MG63 (cell line): Measurements from ENCODE around the gene DUSP21. TPM values are rescaled to one million over a fixed set of nuclear protein-coding genes. Genes with fewer than 3 reads are reported as not detected.
A peak's percentile ranks its signal among the peaks of the same experiment; 100 is the strongest.
"Not testable (repeated sequence)": the region's sequence is repeated elsewhere in the genome, so short reads cannot be mapped to it uniquely, and the experiment has no call there.

Experiments
- DNase-seq: peaks from one replicate; pipeline ENCODE4 v3.0.0-alpha.2; 2020
- H3K27me3 ChIP-seq: fragments of 250-450 bp; sonication (Bioruptor Pico); 2 replicates; pipeline ENCODE4 v1.5.1; 2020; ENCODE audit warnings: mild to moderate bottlenecking, moderate library complexity
- H3K36me3 ChIP-seq: fragments of 250-450 bp; sonication (Bioruptor Pico); 2 replicates; pipeline ENCODE4 v1.5.1; 2020; ENCODE audit warnings: mild to moderate bottlenecking, moderate library complexity
- H3K4me3 ChIP-seq: fragments of 250-450 bp; sonication (Bioruptor Pico); 2 replicates; pipeline ENCODE4 v1.5.1; 2020; ENCODE audit warnings: mild to moderate bottlenecking, moderate library complexity
- H3K9me3 ChIP-seq: fragments of 250-450 bp; sonication (Bioruptor Pico); 2 replicates; pipeline ENCODE4 v1.5.1; 2020; ENCODE audit warnings: mild to moderate bottlenecking, moderate library complexity
- total RNA-seq: library from RNA; depleted of rRNA; stranded (reverse); fragments of >200 nt; shearing (Covaris generic); gene quantifications from 2 replicates; pipeline ENCODE4 v1.2.3, GENCODE V29; 2014; ENCODE audit warnings: low replicate concordance; rRNA removed

DUSP21 gene
- total RNA-seq = not detected in 2 replicates

GRCh38 chrX:44843753-44844152 lies at the start of gene DUSP21:
TSS of gene DUSP21 (plus strand) at chrX:44844021. CDS start at chrX:44844133, 112 bp downstream.
- Histone ChIP-seq H3K36me3 (no peaks in the 10 kb centered on the region), H3K4me3 (no peak within 1 kb of the TSS), H3K9me3 (no peaks in the 10 kb centered on the region), H3K27me3 (no peaks in the 10 kb centered on the region)
- no peak for DNase-seq

GRCh38 chrX:44795945-44796450 lies 47.8 kb upstream of the DUSP21 start:
- Histone ChIP-seq H3K4me3 (no peak overlapping the region), H3K36me3 (no peaks in the 10 kb centered on the region), H3K9me3 (no peaks in the 10 kb centered on the region), H3K27me3 (no peaks in the 10 kb centered on the region)
- no peak for DNase-seq

- Histone ChIP-seq H3K27me3 (no peaks in the 10 kb centered on the region), H3K9me3 (no peaks in the 10 kb centered on the region), H3K36me3 (no peaks in the 10 kb centered on the region), H3K4me3 (no peak overlapping the region)
- no peak for DNase-seq
Observed at GRCh38 chrX:44802613-44803012, 41.2 kb upstream of the DUSP21 start.

GRCh38 chrX:44815681-44816080 lies 28.1 kb upstream of the DUSP21 start:
- Histone ChIP-seq H3K4me3 (no peak overlapping the region), H3K36me3 (no peaks in the 10 kb centered on the region), H3K27me3 (no peaks in the 10 kb centered on the region), H3K9me3 (no peaks in the 10 kb centered on the region)
- DNase-seq = no peak

- no peaks in the 10 kb centered on the region for H3K9me3 ChIP-seq
- DNase-seq = no peak
Observed at GRCh38 chrX:44816367-44816766, 27.5 kb upstream of the DUSP21 start.

GRCh38 chrX:44817029-44817428 lies 26.8 kb upstream of the DUSP21 start:
- Histone ChIP-seq H3K36me3 (no peaks in the 10 kb centered on the region), H3K9me3 (no peaks in the 10 kb centered on the region), H3K4me3 (no peak overlapping the region), H3K27me3 (no peaks in the 10 kb centered on the region)
- no peak for DNase-seq

More at GRCh38 chrX:44816367-44816766, 27.5 kb upstream of the DUSP21 start:
- H3K36me3 ChIP-seq = no peaks in the 10 kb centered on the region
- no peak overlapping the region for H3K4me3 ChIP-seq
- H3K27me3 ChIP-seq = no peaks in the 10 kb centered on the region

- H3K27me3 ChIP-seq = no peaks in the 10 kb centered on the region
- no peak for DNase-seq
Observed at GRCh38 chrX:44822601-44823000, 21.2 kb upstream of the DUSP21 start.

GRCh38 chrX:44823193-44823592 lies 20.6 kb upstream of the DUSP21 start:
- DNase-seq, H3K27me3 ChIP-seq, H3K9me3 ChIP-seq, H3K4me3 ChIP-seq, H3K36me3 ChIP-seq: not testable (repeated sequence)

More at GRCh38 chrX:44822601-44823000, 21.2 kb upstream of the DUSP21 start:
- H3K4me3 ChIP-seq = no peak overlapping the region
- H3K9me3 ChIP-seq = no peaks in the 10 kb centered on the region
- H3K36me3 ChIP-seq = no peaks in the 10 kb centered on the region

- Histone ChIP-seq H3K36me3 (no peaks in the 10 kb centered on the region), H3K4me3 (no peak overlapping the region), H3K9me3 (no peaks in the 10 kb centered on the region), H3K27me3 (no peaks in the 10 kb centered on the region)
- peak; percentile 82 for DNase-seq
Observed at GRCh38 chrX:44828008-44828605, 15.7 kb upstream of the DUSP21 start.

GRCh38 chrX:44829832-44830231 lies 14.0 kb upstream of the DUSP21 start:
- no peaks in the 10 kb centered on the region for H3K27me3 ChIP-seq
- no peaks in the 10 kb centered on the region for H3K36me3 ChIP-seq
- no peak for DNase-seq
- H3K4me3 ChIP-seq = no peak overlapping the region
- no peaks in the 10 kb centered on the region for H3K9me3 ChIP-seq

GRCh38 chrX:44842550-44843317 lies 1.1 kb upstream of the DUSP21 start:
- Histone ChIP-seq H3K36me3 (no peaks in the 10 kb centered on the region), H3K27me3 (no peaks in the 10 kb centered on the region), H3K4me3 (no peak overlapping the region), H3K9me3 (no peaks in the 10 kb centered on the region)
- DNase-seq = no peak

GRCh38 chrX:44843318-44843702 lies 511 bp upstream of the DUSP21 start:
- no peaks in the 10 kb centered on the region for H3K27me3 ChIP-seq
- H3K9me3 ChIP-seq = no peaks in the 10 kb centered on the region
- no peaks in the 10 kb centered on the region for H3K36me3 ChIP-seq
- H3K4me3 ChIP-seq = no peak overlapping the region
- DNase-seq = no peak

- no peaks in the 10 kb centered on the region for H3K27me3 ChIP-seq
- no peak overlapping the region for H3K4me3 ChIP-seq
- H3K36me3 ChIP-seq = no peaks in the 10 kb centered on the region
- DNase-seq = no peak
- H3K9me3 ChIP-seq = no peaks in the 10 kb centered on the region
Observed at GRCh38 chrX:44844204-44844603, 383 bp downstream of the DUSP21 start.

GRCh38 chrX:44850891-44851290 lies 7.1 kb downstream of the DUSP21 start:
- not testable (repeated sequence) for H3K36me3 ChIP-seq, H3K9me3 ChIP-seq, H3K4me3 ChIP-seq, H3K27me3 ChIP-seq
- peak; percentile 23 for DNase-seq

- Histone ChIP-seq H3K27me3 (no peaks in the 10 kb centered on the region), H3K9me3 (no peaks in the 10 kb centered on the region), H3K4me3 (peak overlapping the region; percentile 75), H3K36me3 (no peaks in the 10 kb centered on the region)
- no peak for DNase-seq
Observed at GRCh38 chrX:44871114-44871645, 27.4 kb downstream of the DUSP21 start.

- Histone ChIP-seq H3K9me3 (no peaks in the 10 kb centered on the region), H3K36me3 (no peaks in the 10 kb centered on the region), H3K4me3 (peak overlapping the region; percentile 75), H3K27me3 (no peaks in the 10 kb centered on the region)
- no peak for DNase-seq
Observed at GRCh38 chrX:44871931-44872820, 28.4 kb downstream of the DUSP21 start.
